Measurements from ENCODE around the gene ZC3H10. TPM values are rescaled to one million over a fixed set of nuclear protein-coding genes. Genes with fewer than 3 reads are reported as not detected.

ZC3H10 gene
- total RNA-seq, 1 experiment from 2014 or later: 4.4 TPM

DNA sequence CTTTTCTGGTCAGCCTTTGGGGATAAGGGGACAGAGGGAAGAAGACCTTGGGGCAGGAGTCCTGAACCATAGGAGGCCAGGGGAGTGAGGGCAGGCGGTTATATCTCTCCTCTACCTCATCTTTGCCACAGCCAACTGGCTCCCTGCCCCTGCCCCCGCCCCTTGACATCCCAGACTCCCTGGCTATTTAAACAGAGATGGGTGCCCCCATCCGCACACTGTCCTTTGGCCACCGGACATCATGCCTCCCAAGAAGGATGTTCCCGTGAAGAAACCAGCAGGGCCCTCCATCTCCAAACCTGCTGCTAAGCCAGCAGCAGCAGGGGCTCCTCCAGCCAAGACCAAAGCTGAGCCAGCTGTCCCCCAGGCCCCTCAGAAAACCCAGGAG, 35.6 kb downstream of the ZC3H10 start:
- H3K9me2 ChIP-seq (ENCODE audit: insufficient read depth): no peaks in the 10 kb centered on the region
- H3F3A ChIP-seq (ENCODE audit: insufficient read depth, low read depth): peaks cover 23% of the 10 kb centered on the region; the same call in 1 of the 2 replicates
- no TSS peak for BruUV-seq (replicated peaks)
- no peak overlapping the region for H3K27ac ChIP-seq
- H3K79me2 ChIP-seq (ENCODE audit: low read depth): peaks cover 14% of the 10 kb centered on the region
- intact Hi-C loops (cut with micrococcal nuclease; ENCODE audit: unreplicated experiment): no loop called here
- no peak for TF ChIP-seq EZH2 (IDR thresholded peaks at IDR 0.05; ENCODE audit: low read depth)
- H3K4me1 ChIP-seq (replicated peaks; ENCODE audit: insufficient read depth): peaks cover 29% of the 10 kb centered on the region
- no peaks in the 10 kb centered on the region for H3K9me3 ChIP-seq (ENCODE audit: insufficient read depth, low read depth)
- H4K20me1 ChIP-seq (ENCODE audit: insufficient read depth): no peaks in the 10 kb centered on the region
- ChIA-PET POLR2A (ENCODE audit: unreplicated experiment) (interaction anchor here (0.6 kb wide), 1 partner anchor 306 kb away, joined by 3 read pairs; no protein-coding TSS in a partner anchor), CTCF (interaction anchor here (0.7 kb wide), 1 partner anchor 418 kb away, joined by 3 read pairs; no protein-coding TSS in a partner anchor)
- H3K4me2 ChIP-seq: peak overlapping the region; percentile 88
- no peaks in the 10 kb centered on the region for H3K36me3 ChIP-seq (ENCODE audit: low read depth)
- DNase-seq: no peak
- H3K27me3 ChIP-seq (ENCODE audit: insufficient read depth, low read depth): no peaks in the 10 kb centered on the region
- H3K4me3 ChIP-seq: peak overlapping the region; percentile 77; the same call in 1 of the 2 replicates
- no peak overlapping the region for H2AFZ ChIP-seq

DNA sequence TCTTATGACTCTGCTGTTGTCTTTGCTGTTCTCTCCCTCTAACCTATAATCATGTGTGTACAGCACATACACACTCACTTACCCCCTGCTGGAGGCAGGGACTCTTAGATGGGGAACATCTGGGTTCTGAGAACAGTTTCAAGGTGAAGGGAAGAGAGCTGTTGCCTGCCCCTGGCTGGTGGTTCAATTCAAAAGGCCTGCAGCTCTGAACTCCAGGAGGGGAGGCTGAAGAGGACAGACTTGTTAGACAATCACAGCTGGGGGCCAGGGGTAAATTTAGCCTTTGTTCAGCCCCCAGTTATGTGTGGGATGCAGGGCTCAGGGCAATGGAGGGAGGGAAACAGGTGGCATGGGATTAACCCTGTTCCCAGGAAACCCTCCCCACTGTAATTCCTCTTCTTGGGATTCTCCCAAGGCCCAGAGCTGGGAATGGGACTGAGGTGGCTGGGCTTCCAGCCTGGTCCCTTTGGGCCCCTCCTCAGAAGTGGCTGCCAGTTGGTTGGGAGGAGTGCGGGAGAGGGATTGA, 36.2 kb downstream of the ZC3H10 start:
- POLR2A ChIA-PET (ENCODE audit: unreplicated experiment): interaction anchor here (0.6 to 0.7 kb wide), 2 partner anchors 8 to 306 kb away, joined by 3 to 4 read pairs; no protein-coding TSS in a partner anchor
- intact Hi-C loops (cut with micrococcal nuclease; ENCODE audit: unreplicated experiment): no loop called here

DNA sequence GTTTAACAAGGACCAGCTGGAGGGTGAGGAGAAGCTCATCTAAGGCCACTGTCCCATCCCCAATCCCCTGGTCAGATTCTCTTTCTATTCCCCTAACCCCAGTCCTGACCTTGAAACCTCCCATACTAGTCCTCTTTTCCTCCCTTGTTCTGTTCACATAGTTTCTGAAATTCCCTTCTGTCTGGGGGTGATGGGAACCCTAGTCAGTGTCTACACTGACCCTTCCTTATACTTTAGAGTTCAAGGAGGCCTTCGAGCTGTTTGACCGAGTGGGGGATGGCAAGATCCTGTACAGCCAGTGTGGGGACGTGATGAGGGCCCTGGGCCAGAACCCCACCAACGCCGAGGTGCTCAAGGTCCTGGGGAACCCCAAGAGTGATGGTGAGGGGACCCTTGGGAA, 36.8 kb downstream of the ZC3H10 start:
- POLR2A ChIA-PET (ENCODE audit: unreplicated experiment): interaction anchor here (0.7 kb wide), 1 partner anchor 8 kb away, joined by 4 read pairs; no protein-coding TSS in a partner anchor
- no TSS peak for BruUV-seq (replicated peaks)

More for the DNA sequence above, 36.2 kb downstream of the ZC3H10 start:
- no peak for TF ChIP-seq EZH2 (IDR thresholded peaks at IDR 0.05; ENCODE audit: low read depth)
- no peak for TF ChIP-seq CTCF (conservative IDR thresholded peaks at IDR 0.05)
- H3K9me3 ChIP-seq (ENCODE audit: insufficient read depth, low read depth): no peaks in the 10 kb centered on the region
- DNase-seq: no peak
- H3K4me3 ChIP-seq: no peak overlapping the region
- no peak overlapping the region for H2AFZ ChIP-seq
- peaks cover under 1% of the 10 kb centered on the region; the same call in 1 of the 2 replicates for H3K36me3 ChIP-seq (ENCODE audit: low read depth)
- no TSS peak for BruUV-seq (replicated peaks)
- peaks cover 2% of the 10 kb centered on the region for H4K20me1 ChIP-seq (ENCODE audit: insufficient read depth)
- peaks cover 27% of the 10 kb centered on the region for H3F3A ChIP-seq (ENCODE audit: insufficient read depth, low read depth)
- H3K27me3 ChIP-seq (ENCODE audit: insufficient read depth, low read depth): no peaks in the 10 kb centered on the region
- CTCF ChIA-PET: no interaction called here
- no peak overlapping the region for H3K27ac ChIP-seq
- no peak overlapping the region for H3K4me2 ChIP-seq
- peaks cover 31% of the 10 kb centered on the region for H3K4me1 ChIP-seq (replicated peaks; ENCODE audit: insufficient read depth)
- H3K9me2 ChIP-seq (ENCODE audit: insufficient read depth): no peaks in the 10 kb centered on the region
- H3K79me2 ChIP-seq (ENCODE audit: low read depth): peaks cover 20% of the 10 kb centered on the region

More for the DNA sequence above, 36.8 kb downstream of the ZC3H10 start:
- CTCF ChIA-PET: no interaction called here
- Histone ChIP-seq H4K20me1 (ENCODE audit: insufficient read depth) (peaks cover 7% of the 10 kb centered on the region), H3K27ac (no peak overlapping the region), H3K4me1 (replicated peaks; ENCODE audit: insufficient read depth) (peaks cover 36% of the 10 kb centered on the region), H2AFZ (no peak overlapping the region), H3F3A (ENCODE audit: insufficient read depth, low read depth) (peaks cover 32% of the 10 kb centered on the region), H3K27me3 (ENCODE audit: insufficient read depth, low read depth) (no peaks in the 10 kb centered on the region), H3K4me3 (no peak overlapping the region), H3K4me2 (no peak overlapping the region), H3K9me3 (ENCODE audit: insufficient read depth, low read depth) (no peaks in the 10 kb centered on the region), H3K36me3 (ENCODE audit: low read depth) (peaks cover 6% of the 10 kb centered on the region), H3K79me2 (ENCODE audit: low read depth) (peaks cover 25% of the 10 kb centered on the region), H3K9me2 (ENCODE audit: insufficient read depth) (no peaks in the 10 kb centered on the region)
- no peak for TF ChIP-seq CTCF (conservative IDR thresholded peaks at IDR 0.05)
- TF ChIP-seq EZH2 (IDR thresholded peaks at IDR 0.05; ENCODE audit: low read depth): no peak
- no peak for DNase-seq
- intact Hi-C loops (cut with micrococcal nuclease; ENCODE audit: unreplicated experiment): loop anchor here (5.0 kb wide), 1 partner anchor 38 kb away; the partner anchor contains the start of genes RPL41 and ZC3H10
